CD14-positive monocyte (primary cell): Measurements from ENCODE around the gene PPP3CA. TPM values are rescaled to one million over a fixed set of nuclear protein-coding genes. Genes with fewer than 3 reads are reported as not detected.

ENCODE experiments used
- DNase-seq, 3 donors: peaks; one replicate each; pipeline ENCODE4 v3.0.0-alpha.2; 2011 to 2022
- H2AFZ ChIP-seq: 2 replicates; pipeline ENCODE4 v1.6.0; 2012; ENCODE audit warnings: mild to moderate bottlenecking, low read depth, low read length, inconsistent platforms; ENCODE audit not compliant: insufficient read depth, poor library complexity, severe bottlenecking
- H3K27ac ChIP-seq, 2 donors: 1 replicate in 1 of 2; 2 replicates in 1 of 2; pipeline ENCODE4 v1.5.1; 2012 to 2013; ENCODE audit warnings: low read length in 2 of 2, control low read depth in 1 of 2, inconsistent platforms in 1 of 2, low read depth in 1 of 2, mild to moderate bottlenecking in 1 of 2
- H3K27me3 ChIP-seq, 2 donors: one replicate each; pipeline versions ENCODE4 v1.6.0 to v1.6.1; 2011 to 2013; ENCODE audit warnings: low read length in 2 of 2; ENCODE audit not compliant: control insufficient read depth in 2 of 2, insufficient read depth in 2 of 2
- H3K36me3 ChIP-seq, 2 donors: replicated peaks in 1 of 2; 1 replicate in 1 of 2; 2 replicates in 1 of 2; pipeline versions ENCODE4 v1.5.1 to v1.6.1; 2012 to 2013; ENCODE audit warnings: low read length in 2 of 2, control low read depth in 1 of 2, inconsistent platforms in 1 of 2, mild to moderate bottlenecking in 1 of 2; ENCODE audit not compliant: insufficient read depth in 2 of 2, control insufficient read depth in 1 of 2
- H3K4me1 ChIP-seq, 2 donors: 1 replicate in 1 of 2; 2 replicates in 1 of 2; pipeline versions ENCODE4 v1.5.1 to v1.6.1; 2012 to 2013; ENCODE audit warnings: low read length in 2 of 2, control low read depth in 1 of 2, inconsistent platforms in 1 of 2, mild to moderate bottlenecking in 1 of 2, moderate library complexity in 1 of 2; ENCODE audit not compliant: insufficient read depth in 2 of 2, control insufficient read depth in 1 of 2
- H3K4me2 ChIP-seq: replicated peaks from 2 replicates; pipeline ENCODE3; 2012; ENCODE audit warnings: low read length, moderate library complexity, mild to moderate bottlenecking; ENCODE audit not compliant: poor library complexity, severe bottlenecking; ENCODE audit errors: extremely low read depth
- H3K4me3 ChIP-seq, 3 experiments: fragments of 200-600 bp in 1 of 3; sonication (generic) in 1 of 3; replicated peaks in 1 of 3; 1 replicate in 2 of 3; 2 replicates in 1 of 3; pipeline ENCODE4 v1.5.1; 2011 to 2013; ENCODE audit warnings: low read length in 3 of 3, mild to moderate bottlenecking in 3 of 3, control low read depth in 2 of 3, low read depth in 2 of 3, inconsistent platforms in 1 of 3, moderate library complexity in 1 of 3
- H3K79me2 ChIP-seq: 2 replicates; pipeline ENCODE4 v1.6.0; 2012; ENCODE audit warnings: mild to moderate bottlenecking, control low read depth, inconsistent platforms, low read length, moderate library complexity; ENCODE audit not compliant: insufficient read depth
- H3K9ac ChIP-seq: 2 replicates; pipeline ENCODE4 v1.6.0; 2017; ENCODE audit warnings: low read length, mild to moderate bottlenecking; ENCODE audit not compliant: insufficient read depth, poor library complexity, severe bottlenecking
- H3K9me3 ChIP-seq, 2 donors: replicated peaks in 1 of 2; 1 replicate in 1 of 2; 2 replicates in 1 of 2; pipeline versions ENCODE4 v1.5.1 to v1.6.1; 2012 to 2013; ENCODE audit warnings: low read length in 2 of 2, control low read depth in 1 of 2; ENCODE audit not compliant: control insufficient read depth in 1 of 2, insufficient read depth in 1 of 2
- H4K20me1 ChIP-seq: 2 replicates; pipeline ENCODE4 v1.6.0; 2012; ENCODE audit warnings: mild to moderate bottlenecking, low read length, control low read depth, moderate library complexity; ENCODE audit not compliant: insufficient read depth
- H3K27ac Mint-ChIP-seq, 7 donors: one replicate each; pipeline ENCODE4 v1.8.0; 2020; ENCODE audit warnings: mild to moderate bottlenecking in 7 of 7, mixed read lengths in 7 of 7, moderate library complexity in 6 of 7, inconsistent platforms in 2 of 7
- H3K27me3 Mint-ChIP-seq, 3 donors: one replicate each; pipeline ENCODE4 v1.8.0; 2021 to 2022; ENCODE audit warnings: low read depth in 3 of 3, mild to moderate bottlenecking in 3 of 3, mixed read lengths in 3 of 3, moderate library complexity in 3 of 3, inconsistent platforms in 1 of 3
- H3K36me3 Mint-ChIP-seq, 2 donors: one replicate each; pipeline ENCODE4 v1.8.0; 2020; ENCODE audit warnings: mixed read lengths in 2 of 2, inconsistent platforms in 1 of 2, mild to moderate bottlenecking in 1 of 2
- H3K4me1 Mint-ChIP-seq: one replicate; pipeline ENCODE4 v1.8.0; 2020; ENCODE audit warnings: mild to moderate bottlenecking, mixed read lengths
- H3K4me3 Mint-ChIP-seq, 2 donors: one replicate each; pipeline ENCODE4 v1.8.0; 2020; ENCODE audit warnings: mild to moderate bottlenecking in 2 of 2, mixed read lengths in 2 of 2, moderate library complexity in 1 of 2
- H3K9me3 Mint-ChIP-seq, 7 donors: one replicate each; pipeline ENCODE4 v1.8.0; 2020 to 2022; ENCODE audit warnings: mixed read lengths in 7 of 7, mild to moderate bottlenecking in 6 of 7, moderate library complexity in 6 of 7, inconsistent platforms in 2 of 7
- CTCF ChIP-seq: fragments of 200-600 bp; IDR thresholded peaks from one replicate; pipeline ENCODE4 v1.8.0; 2022; ENCODE audit warnings: antibody characterized with exemption, mild to moderate bottlenecking
- WGBS: methylation state at CpG from one replicate; pipeline ENCODE4 v1.1.5; 2013; ENCODE audit warnings: missing lambda C conversion rate; ENCODE audit not compliant: insufficient coverage; 5-methylcytosine and 5-hydroxymethylcytosine counted together
- intact Hi-C, 2 donors: fragments of 100-400 bp; cut with micrococcal nuclease; formaldehyde crosslinking; loops; one replicate each; pipeline versions ENCODE4 v1.15.0 to v1.15.1; 2023
- polyA plus RNA-seq, 3 donors: library from polyadenylated mRNA; depleted of rRNA in 1 of 3; unstranded in 2 of 3; stranded (reverse) in 1 of 3; fragments of 300-500 nt in 2 of 3; fragments of >200 nt in 1 of 3; fragmentation: Illumina TruSeq in 2 of 3; gene quantifications; 1 replicate in 2 of 3; 2 replicates in 1 of 3; pipeline ENCODE4 v1.2.3, GENCODE V29; 2012 to 2021

Gene PPP3CA
- polyA plus RNA-seq, 3 donors = 5.1 to 9.7 (median 8.9) TPM

DNA sequence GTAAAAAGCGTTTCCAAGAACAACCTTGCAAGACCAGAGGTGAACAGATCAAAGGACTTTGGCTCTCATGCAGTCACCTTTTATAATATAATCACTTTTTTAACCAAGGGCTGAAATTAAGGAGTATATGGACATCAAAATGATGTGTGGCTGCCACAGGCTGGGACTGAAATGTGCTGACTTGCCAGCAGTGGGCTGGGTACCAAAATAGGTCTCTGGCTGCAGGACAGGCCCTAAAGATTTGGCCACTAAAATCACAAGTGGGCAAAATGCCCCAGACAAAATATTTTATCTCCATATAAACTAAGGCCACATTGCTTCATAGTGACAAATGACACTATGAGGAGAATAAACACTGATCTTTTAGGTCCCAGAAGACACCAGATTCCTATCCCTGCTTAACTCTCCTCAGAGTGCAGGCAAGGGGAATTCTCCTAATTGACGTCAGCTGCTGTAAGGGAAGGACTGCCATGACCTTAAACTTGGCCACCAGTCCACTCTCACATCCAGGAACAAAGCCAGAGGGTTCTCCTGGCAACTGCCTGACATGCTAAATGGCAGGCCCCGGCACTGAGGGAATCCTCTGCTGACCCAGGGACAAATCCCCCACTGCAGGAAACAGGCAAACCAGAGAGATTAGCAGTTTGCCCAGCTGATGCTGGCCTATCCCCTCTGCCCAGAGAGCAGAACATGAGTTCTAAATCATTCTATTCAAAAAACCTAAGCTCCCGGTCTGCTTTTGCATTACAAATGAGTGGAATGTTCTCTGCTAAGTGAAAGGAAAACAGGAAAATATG is 155.8 kb downstream of the PPP3CA start:
- H3K9me3 Mint-ChIP-seq = no peaks in the 10 kb centered on the region
- no peaks in the 10 kb centered on the region for H3K27me3 Mint-ChIP-seq
- no peak for TF ChIP-seq CTCF
- peaks cover 24 to 27% of the 10 kb centered on the region in 2 donors for H3K36me3 Mint-ChIP-seq
- H3K4me3 Mint-ChIP-seq = no peak overlapping the region
- Histone ChIP-seq H3K27ac (no peak overlapping the region), H4K20me1 (peaks cover 59% of the 10 kb centered on the region), H3K79me2 (peaks cover 5% of the 10 kb centered on the region), H3K4me1 (no peaks in the 10 kb centered on the region), H3K27me3 (no peaks in the 10 kb centered on the region), H3K9ac (no peak overlapping the region), H3K9me3 (no peaks in the 10 kb centered on the region), H3K4me3 (no peak overlapping the region), H3K36me3 (peaks cover 8 to 40% of the 10 kb centered on the region in 2 donors), H2AFZ (no peak overlapping the region), H3K4me2 (no peak overlapping the region)
- H3K4me1 Mint-ChIP-seq = peaks cover 2% of the 10 kb centered on the region
- H3K27ac Mint-ChIP-seq = peak overlapping the region in 3 of 7 donors; percentile 1 to 38 (median 12)
- intact Hi-C loops = loop anchor here (10.0 kb wide), 1 partner anchor 153 kb away; the partner anchor contains the start of gene PPP3CA (in 2 of the 2)
- 100% methylated on average over 2 of the region's 4 CpGs for WGBS
- no peak for DNase-seq

GRCh38 chr4:101190751-101191150 is 156.6 kb downstream of the PPP3CA start:
- Histone ChIP-seq H3K4me3 (no peak overlapping the region), H4K20me1 (peaks cover 58% of the 10 kb centered on the region), H3K79me2 (peaks cover 10% of the 10 kb centered on the region), H2AFZ (no peak overlapping the region), H3K9me3 (no peaks in the 10 kb centered on the region), H3K4me1 (no peaks in the 10 kb centered on the region), H3K36me3 (peaks cover 8 to 38% of the 10 kb centered on the region in 2 donors), H3K4me2 (no peak overlapping the region), H3K27ac (no peak overlapping the region), H3K9ac (no peak overlapping the region), H3K27me3 (no peaks in the 10 kb centered on the region)
- no peak for TF ChIP-seq CTCF
- Mint-ChIP-seq H3K4me1 (peaks cover 2% of the 10 kb centered on the region), H3K9me3 (no peaks in the 10 kb centered on the region), H3K36me3 (peaks cover 21 to 25% of the 10 kb centered on the region in 2 donors), H3K27ac (no peak overlapping the region), H3K27me3 (no peaks in the 10 kb centered on the region), H3K4me3 (no peak overlapping the region)
- no CpG with 5 or more reads among the region's 3 CpGs for WGBS
- intact Hi-C loops = loop anchor here (10.0 kb wide), 1 partner anchor 154 kb away; the partner anchor contains the start of gene PPP3CA (in 2 of the 2)
- no peak for DNase-seq
